Keratinocyte (primary cell): Measurements from ENCODE around the gene CNTNAP2. TPM values are rescaled to one million over a fixed set of nuclear protein-coding genes. Genes with fewer than 3 reads are reported as not detected.

Source experiments
- DNase-seq: peaks from one replicate; pipeline ENCODE4 v3.0.0-alpha.2; 2011; ENCODE audit warnings: low read depth, missing footprints, low spot score
- FAIRE-seq: peaks from 2 replicates; lab custom pipeline; 2011; peaks lifted over from hg19 to GRCh38; lab: Jason Lieb, UNC
- H2AFZ ChIP-seq: 2 replicates; pipeline ENCODE4 v1.6.0; 2012; ENCODE audit warnings: low read length, control low read depth, inconsistent platforms; ENCODE audit not compliant: control insufficient read depth
- H3K27ac ChIP-seq: 2 replicates; pipeline ENCODE4 v1.5.1; 2011; ENCODE audit warnings: low read length; ENCODE audit not compliant: control insufficient read depth, insufficient read depth
- H3K27me3 ChIP-seq: 3 replicates; pipeline ENCODE4 v1.6.0; 2011; ENCODE audit warnings: low read length; ENCODE audit not compliant: control insufficient read depth, insufficient read depth; ENCODE audit errors: extremely low read depth
- H3K36me3 ChIP-seq, 2 experiments: 2 replicates in 1 of 2; 3 replicates in 1 of 2; pipeline ENCODE4 v1.5.1; 2011; ENCODE audit warnings: low read length in 2 of 2, mild to moderate bottlenecking in 1 of 2; ENCODE audit not compliant: control insufficient read depth in 2 of 2, insufficient read depth in 2 of 2; ENCODE audit errors: extremely low read depth in 1 of 2
- H3K4me1 ChIP-seq: 3 replicates; pipeline ENCODE4 v1.5.1; 2011; ENCODE audit warnings: low read length; ENCODE audit not compliant: control insufficient read depth, insufficient read depth; ENCODE audit errors: extremely low read depth
- H3K4me2 ChIP-seq: 3 replicates; pipeline ENCODE4 v1.6.0; 2011; ENCODE audit warnings: low read depth, low read length; ENCODE audit not compliant: control insufficient read depth, insufficient read depth; ENCODE audit errors: extremely low read depth
- H3K4me3 ChIP-seq, 3 experiments: fragments of 200-600 bp in 1 of 3; sonication (generic) in 1 of 3; 2 replicates in 2 of 3; 3 replicates in 1 of 3; pipeline ENCODE4 v1.5.1; 2011 to 2016; ENCODE audit warnings: low read length in 3 of 3, mild to moderate bottlenecking in 3 of 3, control low read depth in 2 of 3, inconsistent platforms in 1 of 3, low read depth in 1 of 3, mixed read lengths in 1 of 3, mixed run types in 1 of 3, moderate library complexity in 1 of 3; ENCODE audit not compliant: control insufficient read depth in 2 of 3, insufficient read depth in 2 of 3; ENCODE audit errors: extremely low read depth in 1 of 3
- H3K79me2 ChIP-seq: 2 replicates; pipeline ENCODE4 v1.6.0; 2012; ENCODE audit warnings: low read length; ENCODE audit not compliant: control insufficient read depth, insufficient read depth
- H3K9ac ChIP-seq: 3 replicates; pipeline ENCODE4 v1.6.0; 2011; ENCODE audit warnings: low read length; ENCODE audit not compliant: control insufficient read depth, insufficient read depth; ENCODE audit errors: extremely low read depth
- H3K9me1 ChIP-seq: 3 replicates; pipeline ENCODE4 v1.6.0; 2011; ENCODE audit warnings: low read length; ENCODE audit not compliant: control insufficient read depth, insufficient read depth; ENCODE audit errors: extremely low read depth
- H3K9me3 ChIP-seq: 2 replicates; pipeline ENCODE4 v1.5.1; 2012; ENCODE audit warnings: low read depth, low read length; ENCODE audit not compliant: control insufficient read depth
- H4K20me1 ChIP-seq: 3 replicates; pipeline ENCODE4 v1.6.0; 2011; ENCODE audit warnings: low read length; ENCODE audit not compliant: control insufficient read depth, insufficient read depth; ENCODE audit errors: extremely low read depth
- CTCF ChIP-seq, 3 experiments: IDR thresholded peaks in 1 of 3; conservative IDR thresholded peaks in 1 of 3; optimal IDR thresholded peaks in 1 of 3; 2 replicates in 2 of 3; 3 replicates in 1 of 3; pipeline versions ENCODE3 to v1.5.1; 2011; ENCODE audit warnings: low read length in 3 of 3, mild to moderate bottlenecking in 3 of 3, moderate library complexity in 2 of 3, control low read depth in 1 of 3, inconsistent platforms in 1 of 3; ENCODE audit not compliant: insufficient read depth in 2 of 3; ENCODE audit errors: extremely low read depth in 1 of 3
- EZH2 ChIP-seq: IDR thresholded peaks from one replicate; pipeline ENCODE4 v1.6.1; 2012; ENCODE audit warnings: inconsistent platforms, mild to moderate bottlenecking, low read length, moderate library complexity
- dilution Hi-C: fragments of 300-500 bp; cut with MboI; formaldehyde crosslinking; loops from one replicate; pipeline ENCODE4 v1.7.0; 2020; ENCODE audit warnings: low sequenced_read_pairs; ENCODE audit not compliant: extremely low pct_ligation_motif_present
- polyA plus RNA-seq, 5 experiments: library from polyadenylated mRNA; depleted of rRNA in 3 of 5; stranded (reverse) in 3 of 5; stranded (forward) in 1 of 5; unstranded in 1 of 5; fragments of >200 nt; gene quantifications; 1 replicate in 1 of 5; 2 replicates in 3 of 5; 3 replicates in 1 of 5; pipeline versions ENCODE4 v1.2.1 to v1.2.3, GENCODE V29; 2011 to 2012; ENCODE audit warnings: missing spikeins in 2 of 5, low read depth in 1 of 5, low replicate concordance in 1 of 5

Gene CNTNAP2
- polyA plus RNA-seq, 1 donor (not counting 4 experiments of a cell fraction or from before 2014, with no cell fraction given) = 1.4 TPM

GRCh38 chr7:146074195-146074765, 42.3 kb upstream of the CNTNAP2 start:
- Histone ChIP-seq H3K27ac (no peak overlapping the region), H3K4me2 (no peak overlapping the region), H4K20me1 (no peaks in the 10 kb centered on the region), H2AFZ (no peak overlapping the region), H3K36me3 (no peaks in the 10 kb centered on the region), H3K4me1 (no peaks in the 10 kb centered on the region), H3K4me3 (no peak overlapping the region), H3K79me2 (no peaks in the 10 kb centered on the region), H3K9me1 (no peaks in the 10 kb centered on the region), H3K27me3 (no peaks in the 10 kb centered on the region), H3K9ac (no peak overlapping the region), H3K9me3 (no peaks in the 10 kb centered on the region)
- FAIRE-seq = no peak
- no peak for DNase-seq
- TF ChIP-seq EZH2 (no peak), CTCF (optimal IDR thresholded peaks at IDR 0.05 in 1 of 3, IDR thresholded peaks at IDR 0.05 in 1 of 3, conservative IDR thresholded peaks at IDR 0.05 in 1 of 3; ENCODE audit: extremely low read depth in 1 of 3, insufficient read depth in 2 of 3, low read length in 3 of 3) (no peak)
- dilution Hi-C loops = no loop called here

GRCh38 chr7:146076344-146076743, 40.3 kb upstream of the CNTNAP2 start:
- Histone ChIP-seq H3K4me3 (no peak overlapping the region), H4K20me1 (no peaks in the 10 kb centered on the region), H3K27ac (no peak overlapping the region), H3K9me3 (no peaks in the 10 kb centered on the region), H3K4me1 (no peaks in the 10 kb centered on the region), H3K9ac (no peak overlapping the region), H3K9me1 (no peaks in the 10 kb centered on the region), H3K27me3 (no peaks in the 10 kb centered on the region), H3K4me2 (no peak overlapping the region), H2AFZ (no peak overlapping the region), H3K79me2 (no peaks in the 10 kb centered on the region), H3K36me3 (no peaks in the 10 kb centered on the region)
- TF ChIP-seq EZH2 (no peak), CTCF (optimal IDR thresholded peaks at IDR 0.05 in 1 of 3, IDR thresholded peaks at IDR 0.05 in 1 of 3, conservative IDR thresholded peaks at IDR 0.05 in 1 of 3; ENCODE audit: extremely low read depth in 1 of 3, insufficient read depth in 2 of 3, low read length in 3 of 3) (no peak)
- DNase-seq (no peak), FAIRE-seq (no peak)
- dilution Hi-C loops = no loop called here
